T-cell (primary cell): ENCODE measurements around the gene OGDH. TPM values are rescaled to one million over a fixed set of nuclear protein-coding genes. Genes with fewer than 3 reads are reported as not detected.
"Not testable (repeated sequence)": the region's sequence is repeated elsewhere in the genome, so short reads cannot be mapped to it uniquely, and the experiment has no call there.

Source experiments
- ATAC-seq, 4 experiments: fragments of 200-7000 bp in 3 of 4; fragments of 150-1000 bp in 1 of 4; cut with Tn5 transposase; replicated peaks in 1 of 4; 1 replicate in 3 of 4; 2 replicates in 1 of 4; pipeline ENCODE4 v1.10.0; 2021; ENCODE audit warnings: moderate library complexity in 3 of 4, mild to moderate bottlenecking in 2 of 4, moderate number of reproducible peaks in 1 of 4
- CTCF ChIA-PET, 2 donors: fragments of 300-600 bp; sonication (Branson Sonifier 250); formaldehyde crosslinking; loops; one replicate each; lab custom pipeline; 2022; ENCODE audit warnings: antibody characterized with exemption in 2 of 2; lab: Charles Lee
- POLR2A ChIA-PET, 2 donors: fragments of 300-600 bp; sonication (Branson Sonifier 250); formaldehyde crosslinking; loops; one replicate each; lab custom pipeline; 2022; ENCODE audit warnings: antibody characterized with exemption in 2 of 2; lab: Charles Lee
- DNase-seq, 35 experiments: peaks; one replicate each; pipeline versions ENCODE4 v3.0.0 to v3.0.0-alpha.2; 2013 to 2023
- H3K27ac ChIP-seq: one replicate; pipeline ENCODE4 v1.5.1; 2013; ENCODE audit warnings: low read length
- H3K27me3 ChIP-seq, 2 experiments: replicated peaks in 1 of 2; 1 replicate in 1 of 2; 2 replicates in 1 of 2; pipeline versions ENCODE4 v1.6.1 to v1.7.0; 2013; ENCODE audit warnings: low read length in 1 of 2, mixed read lengths in 1 of 2; ENCODE audit not compliant: control insufficient read depth in 2 of 2, insufficient read depth in 2 of 2; ENCODE audit errors: extremely low read depth in 1 of 2
- H3K36me3 ChIP-seq, 2 donors: 1 replicate in 1 of 2; 2 replicates in 1 of 2; pipeline versions ENCODE4 v1.6.1 to v1.7.0; 2013; ENCODE audit warnings: low read length in 1 of 2; ENCODE audit not compliant: control insufficient read depth in 2 of 2, insufficient read depth in 1 of 2; ENCODE audit errors: extremely low read depth in 1 of 2
- H3K4me1 ChIP-seq, 2 experiments: 1 replicate in 1 of 2; 2 replicates in 1 of 2; pipeline versions ENCODE4 v1.6.1 to v1.7.0; 2013; ENCODE audit warnings: low read length in 2 of 2, mixed read lengths in 1 of 2; ENCODE audit not compliant: insufficient read depth in 2 of 2, control insufficient read depth in 1 of 2; ENCODE audit errors: extremely low read depth in 1 of 2
- H3K4me3 ChIP-seq, 2 donors: 1 replicate in 1 of 2; 2 replicates in 1 of 2; pipeline versions ENCODE4 v1.5.1 to v1.7.0; 2013; ENCODE audit warnings: mild to moderate bottlenecking in 2 of 2, low read length in 1 of 2, moderate library complexity in 1 of 2; ENCODE audit not compliant: control insufficient read depth in 1 of 2; ENCODE audit errors: extremely low read depth in 1 of 2
- H3K9me3 ChIP-seq: 2 replicates; pipeline ENCODE4 v1.7.0; 2013
- H3K27ac Mint-ChIP-seq, 2 donors: one replicate each; pipeline ENCODE4 v1.8.0; 2020 to 2021; ENCODE audit warnings: mild to moderate bottlenecking in 2 of 2, mixed read lengths in 2 of 2
- H3K27me3 Mint-ChIP-seq, 2 donors: one replicate each; pipeline ENCODE4 v1.8.0; 2021 to 2022; ENCODE audit warnings: mixed read lengths in 2 of 2
- H3K36me3 Mint-ChIP-seq: one replicate; pipeline ENCODE4 v1.8.0; 2021; ENCODE audit warnings: mixed read lengths
- H3K4me1 Mint-ChIP-seq, 3 donors: one replicate each; pipeline ENCODE4 v1.8.0; 2020 to 2022; ENCODE audit warnings: mixed read lengths in 3 of 3, mild to moderate bottlenecking in 1 of 3
- H3K4me3 Mint-ChIP-seq, 3 donors: one replicate each; pipeline ENCODE4 v1.8.0; 2020 to 2022; ENCODE audit warnings: mild to moderate bottlenecking in 3 of 3, mixed read lengths in 3 of 3, moderate library complexity in 3 of 3
- H3K9me3 Mint-ChIP-seq, 3 donors: one replicate each; pipeline ENCODE4 v1.8.0; 2020 to 2022; ENCODE audit warnings: mixed read lengths in 3 of 3
- WGBS: methylation state at CpG from one replicate; pipeline ENCODE4 v1.1.5; 2013; ENCODE audit warnings: missing lambda C conversion rate; ENCODE audit not compliant: insufficient coverage; 5-methylcytosine and 5-hydroxymethylcytosine counted together
- total RNA-seq, 35 experiments: library from RNA in 6 of 35; stranded (reverse) in 6 of 35; fragments of 120-200 nt in 1 of 35; gene quantifications; one replicate each; pipeline versions ENCODE4 v1.2.1 to v1.2.4 and lab custom pipeline; 2013 to 2026

Gene OGDH
- total RNA-seq, 5 donors from 2014 or later (not counting 1 experiment from before 2014, with no cell fraction given): 58.9 to 113 (median 108) TPM

DNA sequence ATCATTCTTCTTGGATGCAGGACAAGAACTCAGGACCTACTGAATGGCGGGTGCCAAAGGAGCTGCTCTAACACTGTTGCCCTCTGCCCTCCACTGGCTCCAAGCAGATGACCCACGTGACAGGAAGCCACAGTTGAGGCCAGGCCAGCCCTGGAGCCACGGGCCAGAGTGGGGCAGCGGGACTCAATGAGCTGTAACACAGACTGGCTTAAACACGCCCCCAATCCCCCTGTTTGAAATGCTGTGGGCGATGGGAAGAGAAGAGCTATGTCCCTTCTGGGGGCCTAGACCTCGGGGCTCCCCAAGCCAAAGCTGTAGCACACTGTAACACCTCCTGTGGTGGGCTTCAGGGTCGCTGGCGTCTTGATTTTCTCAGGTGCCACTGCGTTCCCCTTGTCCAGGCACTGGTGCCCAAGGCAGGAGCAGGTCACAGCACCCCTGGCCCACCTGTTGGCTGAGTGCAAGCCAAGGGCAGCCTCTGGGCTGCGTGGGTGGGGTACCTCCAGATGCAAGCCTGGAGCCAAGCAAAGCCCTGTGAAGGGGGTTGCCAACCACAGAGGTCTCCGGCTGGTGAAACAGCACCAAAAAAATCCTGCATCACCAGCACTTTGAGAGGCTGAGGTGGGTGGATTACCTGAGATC lies 123.6 kb downstream of the OGDH start:
- ATAC-seq: no peak

DNA sequence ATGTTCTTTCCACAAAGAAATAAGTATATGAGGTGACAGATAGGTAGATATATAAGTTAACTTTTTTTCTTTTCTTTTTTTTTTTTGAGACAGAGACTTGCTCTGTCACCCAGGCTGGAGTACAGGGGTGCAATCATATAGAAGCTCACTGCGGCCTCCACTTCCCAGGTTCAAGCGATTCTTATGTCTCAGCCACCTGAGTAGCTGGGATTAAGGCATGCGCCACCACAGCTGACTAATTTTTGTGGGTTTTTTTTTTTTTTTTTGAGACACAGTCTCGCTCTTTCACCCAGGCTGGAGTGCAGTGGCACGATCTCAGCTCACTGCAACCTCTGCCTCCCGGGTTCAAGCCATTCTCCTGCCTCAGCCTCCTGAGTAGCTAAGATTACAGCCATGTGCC lies 126.5 kb downstream of the OGDH start:
- WGBS: 83% methylated on average over 3 of the region's 6 CpGs
- H3K27ac ChIP-seq, H3K4me3 Mint-ChIP-seq, H3K4me3 ChIP-seq, H3K36me3 ChIP-seq, H3K27me3 ChIP-seq, H3K36me3 Mint-ChIP-seq, DNase-seq, H3K9me3 ChIP-seq, ATAC-seq, H3K9me3 Mint-ChIP-seq, H3K27ac Mint-ChIP-seq, H3K4me1 ChIP-seq, H3K27me3 Mint-ChIP-seq: not testable (repeated sequence)
- CTCF ChIA-PET: interaction anchor here (0.6 to 0.7 kb wide), 3 partner anchors 35 to 270 kb away, joined by 3 to 6 read pairs (median 5); no protein-coding TSS in a partner anchor
- H3K4me1 Mint-ChIP-seq: peaks cover 8 to 14% (median 11%) of the 10 kb centered on the region in 3 donors
- POLR2A ChIA-PET: interaction anchor here (0.6 to 0.7 kb wide), 3 partner anchors 111 to 219 kb away, joined by 3 to 7 read pairs (median 5); no protein-coding TSS in a partner anchor

More for the DNA sequence above, 123.6 kb downstream of the OGDH start:
- CTCF ChIA-PET: interaction anchor here in 1 of 2 donors (0.7 kb wide), 2 partner anchors 254 to 529 kb away, joined by 3 to 6 read pairs; no protein-coding TSS in a partner anchor
- H3K4me1 ChIP-seq: no peaks in the 10 kb centered on the region
- POLR2A ChIA-PET: interaction anchor here in 1 of 2 donors (0.7 kb wide), 1 partner anchor 299 kb away, joined by 3 read pairs; no protein-coding TSS in a partner anchor
- Mint-ChIP-seq H3K9me3 (no peaks in the 10 kb centered on the region), H3K36me3 (no peaks in the 10 kb centered on the region), H3K4me3 (no peak overlapping the region), H3K4me1 (peaks cover 3 to 7% (median 6%) of the 10 kb centered on the region in 3 donors), H3K27ac (no peak overlapping the region), H3K27me3 (peaks cover 5 to 6% of the 10 kb centered on the region in 2 donors)
- WGBS: 85% methylated on average over 11 of the region's 12 CpGs
- H3K27me3 ChIP-seq: peaks cover 0 to 6% of the 10 kb centered on the region in 2 experiments
- no peak for DNase-seq
- no peaks in the 10 kb centered on the region for H3K9me3 ChIP-seq
- no peaks in the 10 kb centered on the region for H3K36me3 ChIP-seq
- no peak overlapping the region for H3K27ac ChIP-seq
- no peak overlapping the region for H3K4me3 ChIP-seq

DNA sequence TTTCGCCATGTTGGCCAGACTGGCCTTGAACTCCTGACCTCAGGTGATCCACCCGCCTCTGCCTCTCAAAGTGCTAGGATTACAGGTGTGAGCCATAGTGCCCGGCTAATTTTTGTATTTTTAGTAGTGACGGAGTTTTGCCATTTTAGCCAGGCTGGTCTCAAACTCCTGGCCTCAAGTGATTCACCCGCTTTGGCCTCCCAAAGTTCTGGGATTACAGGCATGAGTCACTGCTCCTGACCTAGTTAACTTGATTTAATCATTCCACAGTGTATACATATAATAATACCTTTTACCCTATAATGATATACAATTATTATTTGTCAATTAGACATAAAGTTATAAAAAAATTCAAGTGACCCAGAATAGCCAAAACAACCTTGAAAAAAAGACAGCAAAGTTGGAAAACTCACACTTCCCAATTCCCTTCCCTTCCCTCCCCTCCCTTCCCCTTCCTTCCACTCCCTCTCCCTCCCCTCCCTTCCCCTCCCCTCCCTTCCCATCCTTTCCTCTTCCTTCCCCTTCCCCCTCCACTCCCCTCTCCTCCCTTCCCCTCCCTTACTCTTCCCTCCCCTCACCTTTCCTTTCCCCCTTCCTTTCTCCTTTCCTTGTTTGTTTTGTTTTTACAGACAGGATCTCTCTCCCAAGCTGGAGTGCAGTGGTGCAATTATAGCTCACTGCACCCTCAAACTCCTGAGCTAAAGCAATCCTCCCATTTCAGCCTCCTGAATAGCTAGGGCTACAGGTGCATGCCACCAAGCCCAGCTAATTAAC lies 127.5 kb downstream of the OGDH start:
- Histone ChIP-seq H3K36me3 (no peaks in the 10 kb centered on the region), H3K4me1 (no peaks in the 10 kb centered on the region), H3K27me3 (peaks cover 0 to 6% of the 10 kb centered on the region in 2 experiments), H3K27ac (no peak overlapping the region), H3K9me3 (no peaks in the 10 kb centered on the region), H3K4me3 (no peak overlapping the region)
- H3K27me3 Mint-ChIP-seq: no peaks in the 10 kb centered on the region
- no peaks in the 10 kb centered on the region for H3K36me3 Mint-ChIP-seq
- POLR2A ChIA-PET: interaction anchor here (0.6 to 0.7 kb wide), 2 partner anchors 112 to 153 kb away, joined by 3 to 7 read pairs; no protein-coding TSS in a partner anchor
- CTCF ChIA-PET: no interaction called here
- H3K4me1 Mint-ChIP-seq: peaks cover 8 to 14% (median 11%) of the 10 kb centered on the region in 3 donors
- ATAC-seq (no peak), DNase-seq (no peak)
- H3K27ac Mint-ChIP-seq: no peak overlapping the region
- no peaks in the 10 kb centered on the region for H3K9me3 Mint-ChIP-seq
- H3K4me3 Mint-ChIP-seq: no peak overlapping the region
- 87% methylated on average over 3 of the region's 5 CpGs for WGBS

DNA sequence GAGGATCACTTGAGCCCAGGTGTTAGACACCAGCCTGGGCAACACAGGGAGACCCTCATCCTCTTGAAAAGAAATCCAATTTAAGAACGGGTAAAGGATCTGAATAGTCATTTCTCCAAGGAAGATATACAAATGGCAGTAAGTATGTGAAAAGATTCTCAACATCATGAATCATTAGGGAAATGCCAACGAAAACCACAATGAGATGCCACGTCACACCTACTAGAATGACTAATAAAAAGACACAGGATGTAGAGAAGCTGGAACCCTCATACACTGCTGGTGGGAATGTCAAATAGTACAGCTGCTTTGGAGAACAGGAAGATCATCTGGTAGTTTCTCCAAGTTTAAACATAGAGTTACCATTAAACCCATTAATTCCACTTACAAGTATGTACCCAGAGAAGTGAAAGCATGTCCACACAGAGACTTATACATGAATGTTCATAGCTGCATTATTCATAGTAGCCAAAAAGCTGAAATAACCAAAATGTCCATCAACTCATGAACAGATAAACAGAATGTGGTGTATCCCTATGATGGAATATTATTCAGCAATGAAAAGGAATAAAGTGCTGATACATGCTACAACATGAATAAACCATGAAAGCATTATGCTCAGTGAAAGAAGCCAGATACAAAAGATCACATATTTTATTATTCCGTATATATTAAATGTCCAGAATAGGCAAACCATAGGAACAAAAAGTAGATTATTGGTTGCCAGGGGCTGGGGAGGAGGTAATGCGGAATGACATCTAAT lies 129.2 kb downstream of the OGDH start:
- H3K36me3 ChIP-seq: no peaks in the 10 kb centered on the region
- H3K27ac Mint-ChIP-seq: peak overlapping the region in 1 of 2 donors; percentile 32
- no peak overlapping the region for H3K27ac ChIP-seq
- ATAC-seq (peak; percentile 48 to 75 (median 62)), DNase-seq (peak in 2 of 35 experiments; percentile 8 to 68)
- ChIA-PET POLR2A (no interaction called here), CTCF (no interaction called here)
- no peaks in the 10 kb centered on the region for H3K4me1 ChIP-seq
- no peak overlapping the region for H3K4me3 Mint-ChIP-seq
- H3K27me3 Mint-ChIP-seq: no peaks in the 10 kb centered on the region
- no peaks in the 10 kb centered on the region for H3K9me3 Mint-ChIP-seq
- peaks cover 8 to 14% (median 11%) of the 10 kb centered on the region in 3 donors for H3K4me1 Mint-ChIP-seq
- no CpG with 5 or more reads among the region's 5 CpGs for WGBS
- no peaks in the 10 kb centered on the region for H3K36me3 Mint-ChIP-seq
- H3K27me3 ChIP-seq: no peaks in the 10 kb centered on the region
- no peaks in the 10 kb centered on the region for H3K9me3 ChIP-seq
- no peak overlapping the region for H3K4me3 ChIP-seq

DNA sequence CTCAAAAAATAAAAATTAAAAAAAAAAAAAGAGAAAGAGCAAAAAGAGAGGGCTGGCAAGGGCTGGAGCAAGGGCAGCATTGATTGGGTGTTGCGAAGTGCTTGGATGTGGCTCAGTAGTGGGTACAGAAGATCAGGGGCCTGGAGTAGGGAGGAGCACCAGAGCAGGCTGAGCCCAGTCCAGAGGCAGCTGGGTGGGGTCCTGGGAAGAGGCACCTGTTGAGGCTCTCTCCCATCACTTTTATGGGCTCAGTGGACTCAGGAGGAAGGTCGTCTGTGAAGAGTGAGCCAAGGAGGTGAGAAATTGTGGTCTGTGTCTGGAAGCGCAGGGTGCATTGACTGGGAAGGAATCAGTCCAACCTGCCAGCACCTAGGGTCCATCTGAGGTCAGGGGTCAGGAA lies 130.5 kb downstream of the OGDH start:
- Histone ChIP-seq H3K4me1 (no peaks in the 10 kb centered on the region), H3K27me3 (no peaks in the 10 kb centered on the region), H3K4me3 (no peak overlapping the region), H3K9me3 (no peaks in the 10 kb centered on the region), H3K27ac (no peak overlapping the region), H3K36me3 (no peaks in the 10 kb centered on the region)
- 100% methylated on average over 2 of the region's 3 CpGs for WGBS
- Mint-ChIP-seq H3K4me1 (peaks cover 8 to 14% (median 11%) of the 10 kb centered on the region in 3 donors), H3K9me3 (no peaks in the 10 kb centered on the region), H3K27me3 (no peaks in the 10 kb centered on the region), H3K4me3 (no peak overlapping the region), H3K36me3 (no peaks in the 10 kb centered on the region), H3K27ac (peak overlapping the region in 1 of 2 donors; percentile 28)
- DNase-seq (no peak), ATAC-seq (no peak)
- ChIA-PET CTCF (interaction anchor here in 1 of 2 donors (0.6 kb wide), 1 partner anchor 45 kb away, joined by 6 read pairs; no protein-coding TSS in a partner anchor), POLR2A (no interaction called here)
